Suppressor macrophage treated with lipopolysaccharide for 1 hour (primary cell): ENCODE results near the gene ARMH1.
"Not testable (repeated sequence)": the region's sequence is repeated elsewhere in the genome, so short reads cannot be mapped to it uniquely, and the experiment has no call there.

Experiments
- DNase-seq, 3 donors: peaks; one replicate each; pipeline ENCODE4 v3.0.0-alpha.2; 2020 to 2022

Gene ARMH1

GRCh38 chr1:44645476-44646244 is 28.9 kb upstream of the ARMH1 start:
- DNase-seq = no peak

GRCh38 chr1:44646261-44647110 is 28.0 kb upstream of the ARMH1 start:
- no peak for DNase-seq

- no peak for DNase-seq
These were observed 26.6 kb upstream of the ARMH1 start for GRCh38 chr1:44647896-44648295.

GRCh38 chr1:44648529-44649250 is 25.8 kb upstream of the ARMH1 start:
- DNase-seq = no peak

GRCh38 chr1:44649788-44650158 is 24.7 kb upstream of the ARMH1 start:
- no peak for DNase-seq

- DNase-seq = no peak
These were observed 24.2 kb upstream of the ARMH1 start for GRCh38 chr1:44650159-44650831.

GRCh38 chr1:44651069-44651468 is 23.4 kb upstream of the ARMH1 start:
- no peak for DNase-seq

- peak; percentile 76 to 84 (median 82) for DNase-seq
These were observed 21.9 kb upstream of the ARMH1 start for GRCh38 chr1:44652445-44653106.

- DNase-seq = no peak
These were observed 21.2 kb upstream of the ARMH1 start for GRCh38 chr1:44653107-44653964.

GRCh38 chr1:44654621-44655187 is 19.8 kb upstream of the ARMH1 start:
- DNase-seq = no peak

GRCh38 chr1:44655609-44656008 is 18.9 kb upstream of the ARMH1 start:
- peak; percentile 41 to 55 (median 45) for DNase-seq

GRCh38 chr1:44659566-44659965 is 14.9 kb upstream of the ARMH1 start:
- no peak for DNase-seq

GRCh38 chr1:44660176-44660575 is 14.3 kb upstream of the ARMH1 start:
- no peak for DNase-seq

- no peak for DNase-seq
These were observed 12.5 kb upstream of the ARMH1 start for GRCh38 chr1:44661781-44662682.

- DNase-seq = no peak
These were observed 11.9 kb upstream of the ARMH1 start for GRCh38 chr1:44662683-44663030.

GRCh38 chr1:44663417-44663816 is 11.1 kb upstream of the ARMH1 start:
- no peak for DNase-seq

GRCh38 chr1:44664730-44665370 is 9.7 kb upstream of the ARMH1 start:
- DNase-seq = peak; percentile 71 to 73 (median 71)

GRCh38 chr1:44666719-44667118 is 7.8 kb upstream of the ARMH1 start:
- DNase-seq = not testable (repeated sequence)
